WTC11 (cell line): Measurements from ENCODE around the gene LSR.

Source experiments
- CBFB ChIP-seq: sonication (generic); formaldehyde crosslinking; IDR thresholded peaks from 2 replicates; pipeline ENCODE4 v1.8.1; 2022; ENCODE audit warnings: mild to moderate bottlenecking, low read depth, missing genetic modification reagents
- CTCF ChIP-seq: fragments of 200-600 bp; IDR thresholded peaks from 2 replicates; pipeline ENCODE4 v1.8.0; 2022; ENCODE audit warnings: antibody characterized with exemption
- FOXJ3 ChIP-seq: sonication (generic); formaldehyde crosslinking; IDR thresholded peaks from 2 replicates; pipeline ENCODE4 v1.9.0; 2021; ENCODE audit warnings: missing genetic modification reagents, mild to moderate bottlenecking, borderline replicate concordance
- HMGA2 ChIP-seq: fragments of 250-450 bp; sonication (Bioruptor Pico); IDR thresholded peaks from 2 replicates; pipeline ENCODE4 v1.4.0; 2021; ENCODE audit warnings: mild to moderate bottlenecking, moderate library complexity
- MYBL2 ChIP-seq: sonication (generic); formaldehyde crosslinking; IDR thresholded peaks from 2 replicates; pipeline ENCODE4 v1.8.1; 2023; ENCODE audit warnings: mild to moderate bottlenecking, moderate library complexity, missing genetic modification reagents
- NFE2L1 ChIP-seq: sonication (generic); formaldehyde crosslinking; IDR thresholded peaks from 2 replicates; pipeline ENCODE4 v1.8.1; 2023; ENCODE audit warnings: missing genetic modification reagents
- NFYB ChIP-seq: sonication (generic); formaldehyde crosslinking; conservative IDR thresholded peaks from 2 replicates; pipeline ENCODE4 v1.8.0; 2022; ENCODE audit warnings: low read depth, missing genetic modification reagents
- TCF7 ChIP-seq: sonication (generic); formaldehyde crosslinking; IDR thresholded peaks from 2 replicates; pipeline ENCODE4 v1.8.0; 2022; ENCODE audit warnings: mild to moderate bottlenecking, low read depth, missing genetic modification reagents, moderate library complexity
- ZBTB21 ChIP-seq: sonication (generic); formaldehyde crosslinking; IDR thresholded peaks from 2 replicates; pipeline ENCODE4 v1.8.1; 2023; ENCODE audit warnings: mild to moderate bottlenecking, missing genetic modification reagents, borderline replicate concordance
- ZNF232 ChIP-seq: sonication (generic); formaldehyde crosslinking; IDR thresholded peaks from 2 replicates; pipeline ENCODE4 v1.8.0; 2022; ENCODE audit warnings: mild to moderate bottlenecking, missing genetic modification reagents
- TF ChIP-seq, protein P1 (sequence below): sonication (generic); formaldehyde crosslinking; IDR thresholded peaks from 2 replicates; pipeline ENCODE4 v1.8.0; 2023; ENCODE audit warnings: mild to moderate bottlenecking, missing genetic modification reagents
- TF ChIP-seq, protein P2 (sequence below): fragments of 250-450 bp; sonication (Bioruptor Pico); IDR thresholded peaks from 2 replicates; pipeline ENCODE4 v2.1.2; 2022; ENCODE audit warnings: mild to moderate bottlenecking, moderate library complexity
- TF ChIP-seq, protein P3 (sequence below): sonication (generic); formaldehyde crosslinking; IDR thresholded peaks from 2 replicates; pipeline ENCODE4 v1.8.1; 2023; ENCODE audit warnings: mild to moderate bottlenecking, missing genetic modification reagents
- TF ChIP-seq, protein P4 (sequence below): sonication (generic); formaldehyde crosslinking; IDR thresholded peaks from 2 replicates; pipeline ENCODE4 v1.8.0; 2022; ENCODE audit warnings: mild to moderate bottlenecking, missing genetic modification reagents

DNA sequence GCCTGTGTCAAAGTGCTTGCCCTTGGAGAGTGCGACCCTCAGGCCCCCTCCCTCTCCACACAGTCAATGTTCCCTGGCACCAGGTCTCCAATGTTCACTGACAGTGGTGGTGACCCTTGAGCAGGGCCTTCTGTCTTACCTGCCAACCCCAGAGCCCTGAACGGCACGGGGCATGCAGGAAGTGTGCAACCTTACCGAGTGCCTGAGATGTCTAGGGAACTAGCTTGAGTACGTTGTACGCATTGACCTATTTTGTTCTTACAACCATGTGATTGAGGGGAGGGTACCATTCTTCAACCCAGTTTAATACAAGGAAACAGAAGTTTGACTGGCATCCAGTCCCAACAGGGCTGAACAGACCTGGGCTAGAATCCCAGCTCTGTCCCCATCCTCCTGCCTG lies 56.4 kb downstream of the LSR start:
- TF ChIP-seq HMGA2 (CRISPR knock-in tag) (no peak), TCF7 (CRISPR knock-in tag) (no peak), CTCF (no peak), FOXJ3 (CRISPR knock-in tag) (no peak), NFE2L1 (CRISPR knock-in tag) (no peak), NFYB (CRISPR knock-in tag) (no peak), CBFB (CRISPR knock-in tag) (no peak), ZNF232 (CRISPR knock-in tag) (no peak), MYBL2 (no peak), ZBTB21 (CRISPR knock-in tag) (no peak)
- TF ChIP-seq, protein P1, sequence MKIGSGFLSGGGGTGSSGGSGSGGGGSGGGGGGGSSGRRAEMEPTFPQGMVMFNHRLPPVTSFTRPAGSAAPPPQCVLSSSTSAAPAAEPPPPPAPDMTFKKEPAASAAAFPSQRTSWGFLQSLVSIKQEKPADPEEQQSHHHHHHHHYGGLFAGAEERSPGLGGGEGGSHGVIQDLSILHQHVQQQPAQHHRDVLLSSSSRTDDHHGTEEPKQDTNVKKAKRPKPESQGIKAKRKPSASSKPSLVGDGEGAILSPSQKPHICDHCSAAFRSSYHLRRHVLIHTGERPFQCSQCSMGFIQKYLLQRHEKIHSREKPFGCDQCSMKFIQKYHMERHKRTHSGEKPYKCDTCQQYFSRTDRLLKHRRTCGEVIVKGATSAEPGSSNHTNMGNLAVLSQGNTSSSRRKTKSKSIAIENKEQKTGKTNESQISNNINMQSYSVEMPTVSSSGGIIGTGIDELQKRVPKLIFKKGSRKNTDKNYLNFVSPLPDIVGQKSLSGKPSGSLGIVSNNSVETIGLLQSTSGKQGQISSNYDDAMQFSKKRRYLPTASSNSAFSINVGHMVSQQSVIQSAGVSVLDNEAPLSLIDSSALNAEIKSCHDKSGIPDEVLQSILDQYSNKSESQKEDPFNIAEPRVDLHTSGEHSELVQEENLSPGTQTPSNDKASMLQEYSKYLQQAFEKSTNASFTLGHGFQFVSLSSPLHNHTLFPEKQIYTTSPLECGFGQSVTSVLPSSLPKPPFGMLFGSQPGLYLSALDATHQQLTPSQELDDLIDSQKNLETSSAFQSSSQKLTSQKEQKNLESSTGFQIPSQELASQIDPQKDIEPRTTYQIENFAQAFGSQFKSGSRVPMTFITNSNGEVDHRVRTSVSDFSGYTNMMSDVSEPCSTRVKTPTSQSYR (CRISPR knock-in tag): no peak
- TF ChIP-seq, protein P2, sequence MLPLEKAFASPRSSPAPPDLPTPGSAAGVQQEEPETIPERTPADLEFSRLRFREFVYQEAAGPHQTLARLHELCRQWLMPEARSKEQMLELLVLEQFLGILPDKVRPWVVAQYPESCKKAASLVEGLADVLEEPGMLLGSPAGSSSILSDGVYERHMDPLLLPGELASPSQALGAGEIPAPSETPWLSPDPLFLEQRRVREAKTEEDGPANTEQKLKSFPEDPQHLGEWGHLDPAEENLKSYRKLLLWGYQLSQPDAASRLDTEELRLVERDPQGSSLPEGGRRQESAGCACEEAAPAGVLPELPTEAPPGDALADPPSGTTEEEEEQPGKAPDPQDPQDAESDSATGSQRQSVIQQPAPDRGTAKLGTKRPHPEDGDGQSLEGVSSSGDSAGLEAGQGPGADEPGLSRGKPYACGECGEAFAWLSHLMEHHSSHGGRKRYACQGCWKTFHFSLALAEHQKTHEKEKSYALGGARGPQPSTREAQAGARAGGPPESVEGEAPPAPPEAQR (CRISPR knock-in tag): no peak
- TF ChIP-seq, protein P3, sequence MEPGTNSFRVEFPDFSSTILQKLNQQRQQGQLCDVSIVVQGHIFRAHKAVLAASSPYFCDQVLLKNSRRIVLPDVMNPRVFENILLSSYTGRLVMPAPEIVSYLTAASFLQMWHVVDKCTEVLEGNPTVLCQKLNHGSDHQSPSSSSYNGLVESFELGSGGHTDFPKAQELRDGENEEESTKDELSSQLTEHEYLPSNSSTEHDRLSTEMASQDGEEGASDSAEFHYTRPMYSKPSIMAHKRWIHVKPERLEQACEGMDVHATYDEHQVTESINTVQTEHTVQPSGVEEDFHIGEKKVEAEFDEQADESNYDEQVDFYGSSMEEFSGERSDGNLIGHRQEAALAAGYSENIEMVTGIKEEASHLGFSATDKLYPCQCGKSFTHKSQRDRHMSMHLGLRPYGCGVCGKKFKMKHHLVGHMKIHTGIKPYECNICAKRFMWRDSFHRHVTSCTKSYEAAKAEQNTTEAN (CRISPR knock-in tag): no peak
- TF ChIP-seq, protein P4, sequence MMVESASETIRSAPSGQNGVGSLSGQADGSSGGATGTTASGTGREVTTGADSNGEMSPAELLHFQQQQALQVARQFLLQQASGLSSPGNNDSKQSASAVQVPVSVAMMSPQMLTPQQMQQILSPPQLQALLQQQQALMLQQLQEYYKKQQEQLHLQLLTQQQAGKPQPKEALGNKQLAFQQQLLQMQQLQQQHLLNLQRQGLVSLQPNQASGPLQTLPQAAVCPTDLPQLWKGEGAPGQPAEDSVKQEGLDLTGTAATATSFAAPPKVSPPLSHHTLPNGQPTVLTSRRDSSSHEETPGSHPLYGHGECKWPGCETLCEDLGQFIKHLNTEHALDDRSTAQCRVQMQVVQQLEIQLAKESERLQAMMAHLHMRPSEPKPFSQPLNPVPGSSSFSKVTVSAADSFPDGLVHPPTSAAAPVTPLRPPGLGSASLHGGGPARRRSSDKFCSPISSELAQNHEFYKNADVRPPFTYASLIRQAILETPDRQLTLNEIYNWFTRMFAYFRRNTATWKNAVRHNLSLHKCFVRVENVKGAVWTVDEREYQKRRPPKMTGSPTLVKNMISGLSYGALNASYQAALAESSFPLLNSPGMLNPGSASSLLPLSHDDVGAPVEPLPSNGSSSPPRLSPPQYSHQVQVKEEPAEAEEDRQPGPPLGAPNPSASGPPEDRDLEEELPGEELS (CRISPR knock-in tag): no peak
